Measurements from ENCODE around the gene ABCE1.

DNA sequence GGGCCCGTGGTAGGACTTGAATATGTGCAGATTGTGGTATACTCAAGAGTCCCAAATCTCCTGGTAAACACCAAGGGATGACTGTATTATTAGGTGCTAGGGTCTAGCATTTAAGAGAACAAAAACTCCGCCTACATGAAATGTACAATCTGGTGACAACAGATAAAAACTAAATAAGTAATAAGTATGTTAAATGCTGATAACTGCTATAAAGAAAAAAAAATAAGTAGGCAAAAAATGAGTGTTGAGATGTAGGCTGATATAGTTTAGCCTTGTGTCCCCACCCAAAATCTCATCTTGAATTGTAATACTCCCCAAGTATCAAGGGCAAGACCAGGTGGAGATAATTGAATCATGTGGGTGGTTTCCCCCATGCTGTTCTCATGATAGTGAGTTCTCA, 58.9 kb downstream of the ABCE1 start:
- TF ChIP-seq POLR2AphosphoS5 (IDR thresholded peaks at IDR 0.05; ENCODE audit: borderline replicate concordance, low read depth, low read length) (no peak), EZH2 (IDR thresholded peaks at IDR 0.05) (no peak)
